Measurements from ENCODE around the gene NSMCE4A.
"Not testable (repeated sequence)": the region's sequence is repeated elsewhere in the genome, so short reads cannot be mapped to it uniquely, and the experiment has no call there.

NSMCE4A gene

DNA sequence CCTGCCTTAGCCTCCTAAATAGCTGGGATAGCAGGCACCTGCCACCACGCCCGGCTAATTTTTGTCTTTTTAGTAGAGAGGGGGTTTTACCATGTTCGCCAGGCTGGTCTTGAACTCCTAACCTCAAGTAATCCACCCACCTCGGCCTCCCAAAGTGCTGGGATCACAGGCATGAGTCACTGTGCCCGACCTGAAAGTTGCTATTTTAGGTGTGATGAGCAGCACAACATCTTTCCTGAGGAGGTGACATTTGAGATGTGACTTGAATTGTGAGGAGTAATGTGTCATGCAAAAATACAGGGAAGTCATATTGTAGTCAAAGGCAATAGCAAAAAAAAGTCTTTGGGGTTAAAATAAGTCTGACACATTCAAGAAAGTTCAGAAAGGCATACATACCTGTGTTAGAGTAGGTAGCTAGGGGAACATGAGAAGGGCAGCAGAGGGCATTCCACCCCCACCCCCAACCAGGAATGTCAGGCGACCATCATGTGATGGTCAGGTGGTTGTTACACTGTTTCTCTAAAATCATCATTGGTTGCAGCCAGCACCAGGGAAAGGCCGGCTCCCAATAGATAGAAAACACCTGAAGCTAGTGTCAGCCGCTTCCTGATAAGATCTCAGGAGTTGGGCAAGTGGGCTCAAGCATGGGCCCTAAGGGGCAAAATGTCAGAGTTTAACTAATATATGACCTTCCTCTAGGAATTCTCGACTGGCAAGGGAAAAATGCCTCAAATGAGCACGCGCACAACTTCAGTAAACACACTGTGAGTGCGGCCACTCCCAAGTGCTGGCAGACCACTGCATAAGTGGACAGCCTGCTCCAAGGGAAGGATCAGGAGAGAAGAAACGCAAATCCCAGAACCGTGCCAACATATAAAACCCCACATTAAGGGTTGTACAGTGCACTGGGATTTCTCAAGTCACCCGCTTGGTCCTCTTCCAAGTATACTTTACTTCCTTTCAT is 13.6 kb upstream of the NSMCE4A start, which contains the start of gene TACC2:
Gene TACC2 (plus strand): TSS at position 803 of the 964 bp plus-strand sequence. CDS start 32,819 bp downstream, outside the sequence.
- DNase-seq: no peak

DNA sequence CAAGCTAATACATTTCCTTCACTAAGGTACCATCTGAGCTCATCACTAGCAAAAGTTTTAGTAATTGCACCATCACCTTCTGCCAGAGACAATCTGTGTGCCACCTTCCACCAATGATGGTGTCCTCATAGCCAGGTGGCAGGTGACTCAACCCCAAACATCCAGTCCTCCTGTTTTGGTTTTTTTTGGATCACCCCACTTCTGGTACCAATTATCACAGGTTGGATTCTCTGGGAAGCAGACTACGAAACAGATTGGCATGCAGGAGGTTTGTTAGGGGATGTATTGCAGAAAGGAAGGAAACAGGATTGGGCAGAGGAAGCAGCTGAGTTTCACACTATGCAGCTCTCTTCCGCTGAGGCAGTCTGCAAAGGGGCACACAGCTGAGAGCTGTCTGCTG is 9.4 kb upstream of the NSMCE4A start:
- no peak for DNase-seq

DNA sequence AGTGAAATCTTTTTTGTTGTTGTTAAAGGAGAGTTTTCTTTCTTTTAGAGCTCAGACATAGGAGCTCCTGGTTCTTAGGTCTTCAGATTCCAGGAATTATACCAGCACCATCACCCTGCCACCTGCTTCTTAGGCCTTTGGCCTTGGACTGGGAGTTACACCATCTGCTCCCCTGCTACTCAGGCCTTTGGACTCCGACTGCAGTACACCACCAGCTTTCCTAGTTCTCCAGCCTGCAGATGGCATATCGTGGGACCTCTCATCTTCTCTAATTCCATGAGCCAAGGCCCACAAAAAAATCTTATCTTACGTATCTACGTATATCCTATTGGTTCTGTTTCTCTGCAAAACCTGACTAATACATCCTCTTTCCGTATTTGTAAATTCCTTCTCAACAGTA is 8.8 kb upstream of the NSMCE4A start:
- no peak for DNase-seq

DNA sequence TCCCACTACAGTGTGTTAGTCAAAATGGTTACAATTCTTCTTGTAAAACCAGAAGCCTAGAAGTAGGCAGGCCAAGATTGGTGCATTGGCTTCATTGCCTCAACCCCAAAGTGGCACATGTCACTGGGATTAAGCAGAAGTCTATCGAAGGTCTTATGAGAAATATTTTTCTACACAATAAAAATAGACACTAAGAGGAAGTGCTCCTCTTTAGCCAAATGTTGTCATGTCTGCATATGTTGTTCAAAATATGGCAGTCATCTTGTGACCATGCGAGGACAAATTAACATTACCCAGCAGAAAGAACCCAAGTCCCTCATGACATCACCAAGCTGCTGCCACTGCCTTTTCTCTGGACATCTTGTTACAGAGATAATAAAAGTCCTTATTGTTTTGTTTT is 6.3 kb upstream of the NSMCE4A start:
- no peak for DNase-seq

- DNase-seq: no peak
Measured at GRCh38 chr10:121978511-121978910, 3.5 kb upstream of the NSMCE4A start.

DNA sequence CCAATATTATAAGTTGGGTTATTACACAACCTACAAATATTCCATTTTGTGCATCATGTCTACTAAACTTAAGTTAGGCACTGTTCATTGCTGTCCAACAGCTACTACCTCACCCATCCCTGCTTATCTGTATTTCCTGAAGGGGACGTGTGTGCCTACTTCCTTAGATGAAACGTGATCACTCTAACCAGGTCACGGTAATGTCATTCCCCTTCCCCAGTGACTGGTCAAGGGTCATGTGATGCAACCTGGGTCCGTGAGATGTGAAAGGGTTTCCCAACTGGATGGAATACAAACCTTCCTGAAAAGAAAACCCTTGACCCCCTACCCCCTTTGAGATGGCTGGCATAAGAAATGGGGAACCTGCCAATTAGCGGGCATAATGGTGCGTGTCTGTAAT is 1.6 kb upstream of the NSMCE4A start:
- DNase-seq: no peak

- DNase-seq: peak; percentile 45
Measured at GRCh38 chr10:121975295-121976086, 474 bp upstream of the NSMCE4A start.

DNA sequence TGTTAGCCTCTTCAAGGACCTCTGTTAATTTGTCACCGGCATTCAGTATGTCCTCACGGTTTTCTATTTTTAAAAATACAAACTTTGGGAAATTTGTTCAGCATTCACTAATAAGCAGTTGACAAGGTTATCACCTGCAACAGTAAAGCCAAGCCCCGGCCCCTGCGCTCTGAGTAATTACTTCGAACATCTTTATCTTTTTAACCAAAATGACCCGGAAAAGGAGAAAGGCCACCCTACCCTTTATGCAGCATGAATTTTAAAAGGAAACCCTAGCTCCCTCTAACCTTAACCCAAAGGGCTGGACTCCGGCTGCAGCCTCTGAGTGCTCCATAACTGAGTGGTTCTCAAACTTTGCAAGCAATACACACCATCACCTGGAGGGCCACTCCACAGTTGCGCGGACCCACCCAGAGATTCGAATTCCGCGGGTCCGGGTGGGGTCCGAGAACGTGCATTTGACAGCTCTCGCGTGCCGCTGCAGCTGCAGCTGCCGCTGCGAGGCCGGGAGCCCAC is 940 bp downstream of the NSMCE4A start:
- no peak for DNase-seq

- DNase-seq: not testable (repeated sequence)
Measured at GRCh38 chr10:121969086-121969485, 5.9 kb downstream of the NSMCE4A start.

DNA sequence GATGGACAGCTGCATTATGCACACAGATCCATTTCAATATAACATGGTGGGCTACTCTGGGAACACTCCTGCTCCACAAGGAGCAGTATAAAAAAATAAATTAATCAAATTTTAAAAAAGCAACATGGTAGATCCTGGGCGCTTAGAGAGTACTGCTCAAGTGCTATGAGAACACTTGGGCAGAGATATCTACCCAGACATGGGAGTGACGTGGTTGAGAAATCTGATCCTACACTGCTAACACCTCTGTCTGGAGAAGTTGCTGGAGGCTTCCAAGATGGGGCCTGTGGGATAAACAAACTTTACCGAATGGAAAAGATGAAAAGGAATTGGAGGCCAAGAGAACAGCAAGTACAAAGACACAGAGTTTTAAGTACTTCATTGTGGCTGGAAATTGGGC is 9.0 kb downstream of the NSMCE4A start:
- no peak for DNase-seq

- no peak for DNase-seq
Measured at GRCh38 chr10:121961456-121961855, 13.6 kb downstream of the NSMCE4A start.

- DNase-seq: no peak
Measured at GRCh38 chr10:121959671-121960070, 15.3 kb downstream of the NSMCE4A start.

DNA sequence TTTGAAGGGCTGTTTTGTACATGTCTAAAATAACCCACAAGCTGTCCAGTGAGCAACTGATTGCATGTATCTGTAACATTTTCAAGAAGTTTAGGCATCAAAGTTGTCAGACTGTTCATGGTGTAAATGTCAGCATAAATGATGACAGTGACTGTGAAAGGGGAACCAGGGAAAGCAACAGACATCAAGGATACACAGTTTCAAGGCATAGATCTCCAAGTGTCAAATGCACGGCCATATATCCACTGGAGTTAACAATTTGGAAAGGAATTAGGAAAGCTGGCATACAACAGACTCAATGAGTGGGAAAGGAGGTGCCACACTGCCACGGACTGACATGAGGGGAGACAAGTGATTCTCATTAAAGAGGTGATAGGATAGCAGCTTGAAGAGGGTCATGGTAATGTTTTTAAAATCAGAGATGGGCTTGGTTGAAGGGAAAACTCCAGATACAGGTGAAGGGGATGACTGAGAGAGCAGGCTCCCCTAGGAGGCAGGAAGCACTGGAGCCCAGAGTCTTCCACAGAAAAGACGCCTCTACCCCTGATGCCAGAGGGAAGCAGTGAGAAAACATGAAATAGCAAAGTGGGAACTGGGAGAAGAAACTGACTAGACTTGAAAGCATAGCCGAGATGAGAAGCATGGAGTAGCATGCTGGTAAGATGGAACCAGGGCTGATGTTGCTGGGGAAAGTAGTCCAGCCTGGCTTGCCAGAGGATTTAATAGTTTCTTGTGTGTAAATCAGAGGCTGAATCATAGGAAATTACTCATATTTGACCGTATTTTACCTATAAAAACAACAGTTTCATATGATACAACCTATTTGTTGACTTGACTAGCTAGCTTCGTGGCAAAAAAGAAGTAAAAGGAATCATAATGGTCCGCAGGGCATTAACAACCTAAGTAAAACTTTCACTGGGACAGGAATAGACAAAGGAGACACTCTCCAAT is 18.6 kb downstream of the NSMCE4A start:
- no peak for DNase-seq

GRCh38 chr10:121952226-121952625 is 22.8 kb downstream of the NSMCE4A start:
- no peak for DNase-seq

GRCh38 chr10:121949451-121949850 is 25.6 kb downstream of the NSMCE4A start:
- no peak for DNase-seq

DNA sequence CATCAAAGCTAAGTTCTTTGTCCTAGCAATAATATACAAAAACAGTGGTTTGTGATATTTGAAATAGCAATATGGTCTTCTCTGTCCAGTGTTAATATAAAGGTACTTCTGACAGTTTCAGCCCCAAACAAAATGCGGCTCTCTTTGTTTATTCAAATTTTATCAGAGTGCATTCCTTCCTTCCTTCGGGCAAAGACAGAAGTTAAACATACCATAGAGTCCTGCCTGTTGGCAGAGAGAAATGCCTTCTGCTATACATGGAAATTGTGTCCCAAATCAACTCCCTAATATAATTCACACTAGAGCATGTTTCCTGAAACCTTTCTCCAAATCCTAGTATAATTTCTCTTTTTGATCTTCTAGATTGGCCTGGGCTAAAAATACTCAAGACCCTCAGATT is 26.0 kb downstream of the NSMCE4A start:
- no peak for DNase-seq

- no peak for DNase-seq
Measured at GRCh38 chr10:121947343-121948330, 27.4 kb downstream of the NSMCE4A start.

DNA sequence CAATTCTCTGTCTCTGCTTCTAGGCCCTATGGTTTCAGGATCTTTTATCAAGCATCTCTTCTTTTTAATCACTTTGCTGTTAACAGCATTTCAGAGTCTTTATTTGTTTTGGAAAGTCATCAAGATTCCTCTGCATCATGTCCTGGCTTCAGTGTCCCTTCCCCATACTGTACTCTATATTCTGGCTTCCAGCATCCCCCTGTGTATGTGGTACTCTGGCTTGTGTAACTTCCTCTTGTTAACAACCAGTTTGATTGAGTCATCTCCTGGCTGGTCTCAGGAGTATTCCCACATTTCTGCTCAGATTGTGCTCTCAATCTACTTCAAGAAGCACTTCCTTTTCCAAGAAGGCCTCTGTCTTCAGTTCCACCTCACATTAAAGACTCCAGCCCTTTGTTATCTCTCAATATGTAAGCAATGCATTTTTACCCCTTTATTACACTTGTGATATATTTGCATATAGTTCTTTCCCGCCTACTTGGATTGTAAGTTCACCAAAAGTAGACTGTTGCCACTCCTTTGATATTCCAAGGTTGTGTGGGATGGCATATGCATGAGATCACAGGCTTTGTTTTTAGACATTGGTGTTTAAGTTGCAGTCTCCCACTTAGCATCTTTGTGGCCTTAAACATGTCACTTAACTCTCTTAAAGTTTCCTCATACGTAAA is 32.1 kb downstream of the NSMCE4A start:
- DNase-seq: no peak

GRCh38 chr10:121941532-121941931 is 33.5 kb downstream of the NSMCE4A start:
- no peak for DNase-seq

DNA sequence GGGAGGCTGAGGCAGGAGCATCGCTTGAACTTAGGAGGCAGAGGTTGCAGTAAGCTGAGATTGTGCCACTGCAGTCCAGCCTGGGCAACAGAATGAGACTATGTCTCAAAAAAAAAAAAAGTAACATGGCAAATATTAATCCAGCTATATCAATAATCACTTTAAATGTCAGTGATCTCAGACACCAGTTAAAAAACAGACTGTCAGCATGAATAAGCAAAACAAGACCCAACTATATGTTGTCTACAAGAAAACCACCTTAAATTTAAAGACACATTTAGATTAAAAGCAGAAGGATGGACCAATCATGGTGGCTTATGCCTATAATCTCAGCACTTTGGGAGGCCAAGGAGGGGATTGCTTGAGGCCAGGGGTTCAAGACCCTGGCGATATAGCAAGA is 38.7 kb downstream of the NSMCE4A start:
- DNase-seq: no peak

DNA sequence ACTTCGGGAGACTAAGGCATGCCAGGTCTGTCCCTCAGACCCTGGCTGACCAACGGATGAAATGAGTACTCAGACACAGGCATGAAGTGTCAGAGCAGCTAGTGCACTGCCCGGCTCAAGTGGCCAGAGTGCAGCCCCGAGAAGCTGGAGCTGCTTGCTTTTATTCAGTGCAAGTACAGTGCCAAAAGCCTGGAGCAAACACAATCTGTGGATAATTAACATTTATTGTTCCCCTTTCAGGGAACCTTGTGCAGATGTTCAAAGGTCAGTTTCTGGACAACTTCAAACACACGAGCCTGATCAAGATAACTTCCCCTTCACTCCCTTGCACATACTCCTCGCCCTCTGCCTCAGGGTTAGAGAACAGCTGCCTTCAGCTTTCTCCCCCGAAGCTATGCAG is 39.3 kb downstream of the NSMCE4A start:
- no peak for DNase-seq

Measured in KG1 (cell line).